PC-3 (cell line): ENCODE results near the gene SEMA5A.

Experiments used
- EZH2 ChIP-seq: fragments of 300-600 bp; sonication (generic); IDR thresholded peaks from one replicate; pipeline ENCODE4 v1.6.1; 2017; ENCODE audit warnings: antibody characterized with exemption, mild to moderate bottlenecking, low read length; ENCODE audit not compliant: unreplicated experiment
- EZH2phosphoT487 ChIP-seq: fragments of 300-600 bp; sonication (generic); IDR thresholded peaks from 2 replicates; pipeline ENCODE4 v1.6.1; 2018; ENCODE audit warnings: mild to moderate bottlenecking, antibody characterized with exemption, low read length, borderline replicate concordance
- TF ChIP-seq, protein P1 (sequence below): fragments of 300-600 bp; sonication (generic); conservative IDR thresholded peaks from 2 replicates; pipeline ENCODE4 v1.5.1; 2017; ENCODE audit warnings: antibody characterized with exemption, low read depth, mild to moderate bottlenecking, low read length

DNA sequence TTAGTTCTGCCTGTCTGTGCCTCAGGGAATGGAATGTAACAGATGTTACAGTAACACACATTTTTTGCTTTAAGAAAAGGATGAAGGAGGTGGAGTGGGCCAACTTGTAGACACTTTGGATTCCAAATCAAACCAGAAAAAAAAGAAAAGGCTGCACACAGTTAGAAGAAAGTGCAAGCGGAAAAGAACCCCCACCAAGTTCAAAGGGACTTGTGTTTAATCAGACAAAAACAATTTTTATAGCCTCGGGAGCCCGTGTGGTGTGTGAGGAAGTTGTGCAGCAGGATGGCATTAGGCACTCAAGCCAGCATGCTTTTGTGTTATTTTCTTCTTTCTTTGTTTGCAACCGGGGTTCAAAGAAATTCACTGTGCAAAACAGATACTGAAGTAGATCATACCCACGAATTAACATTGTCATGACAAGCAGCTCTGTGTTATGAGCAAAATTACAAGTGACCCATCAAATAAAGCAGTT lies 189.5 kb downstream of the SEMA5A start:
- TF ChIP-seq, protein P1, sequence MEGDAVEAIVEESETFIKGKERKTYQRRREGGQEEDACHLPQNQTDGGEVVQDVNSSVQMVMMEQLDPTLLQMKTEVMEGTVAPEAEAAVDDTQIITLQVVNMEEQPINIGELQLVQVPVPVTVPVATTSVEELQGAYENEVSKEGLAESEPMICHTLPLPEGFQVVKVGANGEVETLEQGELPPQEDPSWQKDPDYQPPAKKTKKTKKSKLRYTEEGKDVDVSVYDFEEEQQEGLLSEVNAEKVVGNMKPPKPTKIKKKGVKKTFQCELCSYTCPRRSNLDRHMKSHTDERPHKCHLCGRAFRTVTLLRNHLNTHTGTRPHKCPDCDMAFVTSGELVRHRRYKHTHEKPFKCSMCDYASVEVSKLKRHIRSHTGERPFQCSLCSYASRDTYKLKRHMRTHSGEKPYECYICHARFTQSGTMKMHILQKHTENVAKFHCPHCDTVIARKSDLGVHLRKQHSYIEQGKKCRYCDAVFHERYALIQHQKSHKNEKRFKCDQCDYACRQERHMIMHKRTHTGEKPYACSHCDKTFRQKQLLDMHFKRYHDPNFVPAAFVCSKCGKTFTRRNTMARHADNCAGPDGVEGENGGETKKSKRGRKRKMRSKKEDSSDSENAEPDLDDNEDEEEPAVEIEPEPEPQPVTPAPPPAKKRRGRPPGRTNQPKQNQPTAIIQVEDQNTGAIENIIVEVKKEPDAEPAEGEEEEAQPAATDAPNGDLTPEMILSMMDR: no peak
- TF ChIP-seq EZH2 (no peak), EZH2phosphoT487 (no peak)
